ENCODE data around the gene MYZAP.

MYZAP gene

DNA sequence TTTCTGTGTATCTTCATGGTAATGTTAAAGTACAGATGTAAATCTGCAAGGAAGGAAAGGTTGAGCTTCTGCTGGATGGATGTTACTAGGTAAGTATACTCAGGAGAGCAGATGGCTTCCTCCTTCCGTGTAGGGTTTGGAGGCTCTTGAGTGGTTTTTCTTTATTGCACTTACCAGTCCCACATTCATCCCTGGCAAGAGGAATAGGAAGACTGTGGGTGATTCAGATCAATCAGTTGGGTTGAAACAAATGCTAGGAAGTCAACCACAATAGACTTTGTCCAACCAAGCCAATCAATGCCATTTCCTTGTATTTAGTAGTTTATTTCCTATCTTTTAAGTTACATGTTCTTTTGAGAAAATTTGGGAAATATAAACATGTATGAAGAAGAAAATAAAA is 26.6 kb downstream of the MYZAP start:
- in situ Hi-C loops (cut with MboI; ENCODE audit: low sequenced_read_pairs) = no loop called here

DNA sequence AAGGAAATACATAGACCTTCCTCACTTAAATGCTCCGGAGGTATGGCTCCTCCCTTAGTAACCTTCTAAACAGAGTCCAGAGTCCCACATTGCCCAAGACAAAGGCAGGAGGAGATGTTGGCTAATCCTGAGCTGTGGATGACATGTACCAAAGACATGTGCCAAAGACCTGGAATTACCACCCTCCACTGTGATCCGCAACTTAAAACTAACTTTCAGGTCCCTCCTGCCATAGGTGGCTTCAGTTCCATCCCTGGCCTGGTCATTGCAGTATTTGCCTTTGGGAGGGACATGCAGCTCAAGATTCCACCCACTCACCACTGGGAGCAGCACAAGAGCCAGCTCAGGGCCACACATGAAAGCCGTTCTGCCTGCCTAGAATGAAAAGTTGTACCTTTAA is 28.0 kb downstream of the MYZAP start:
- in situ Hi-C loops (cut with MboI; ENCODE audit: low sequenced_read_pairs) = no loop called here

- in situ Hi-C loops (cut with MboI; ENCODE audit: low sequenced_read_pairs) = no loop called here
Measured at GRCh38 chr15:57624730-57625129, 33.0 kb downstream of the MYZAP start.

- in situ Hi-C loops (cut with MboI; ENCODE audit: low sequenced_read_pairs) = no loop called here
Measured at GRCh38 chr15:57625703-57626448, 34.2 kb downstream of the MYZAP start.

DNA sequence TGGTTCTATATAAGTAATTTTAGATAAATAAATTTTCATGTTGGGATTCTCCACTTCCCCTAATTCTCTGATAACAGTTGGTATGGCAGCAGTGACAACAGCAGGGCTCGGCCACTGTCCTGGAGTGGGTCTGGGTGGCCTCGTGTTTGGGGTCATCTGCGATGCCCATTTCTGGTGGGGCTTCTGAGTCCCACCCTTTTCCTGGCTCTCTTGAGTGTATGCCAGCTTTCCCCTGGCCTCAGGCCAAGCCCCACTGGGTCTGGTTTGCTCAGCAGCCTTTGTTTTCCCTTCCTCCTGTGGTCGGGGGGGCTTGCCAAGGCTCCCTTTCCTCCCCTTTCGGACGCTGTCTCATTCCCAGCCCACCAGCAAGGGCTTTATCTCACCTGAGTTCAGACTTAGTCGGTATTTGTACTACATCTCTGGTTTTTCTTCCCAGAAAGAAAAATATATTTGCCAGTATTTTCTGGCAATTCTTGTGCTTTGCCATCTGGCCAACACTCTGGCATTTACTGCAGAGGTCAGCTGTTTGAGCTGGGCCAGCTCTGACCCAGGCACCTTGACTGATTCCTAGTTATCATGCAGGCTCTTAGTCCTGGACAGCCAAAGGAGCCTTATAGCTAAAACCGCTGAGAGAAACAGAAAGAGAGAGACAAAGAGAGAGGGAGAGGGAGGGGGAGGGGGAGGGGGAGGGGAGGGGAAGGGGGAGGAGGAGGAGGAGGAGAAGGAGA is 35.2 kb downstream of the MYZAP start:
- in situ Hi-C loops (cut with MboI; ENCODE audit: low sequenced_read_pairs) = no loop called here

- in situ Hi-C loops (cut with MboI; ENCODE audit: low sequenced_read_pairs) = no loop called here
Measured at GRCh38 chr15:57631386-57632110, 39.8 kb downstream of the MYZAP start.

GRCh38 chr15:57634290-57634689 is 42.6 kb downstream of the MYZAP start:
- in situ Hi-C loops (cut with MboI; ENCODE audit: low sequenced_read_pairs) = no loop called here

DNA sequence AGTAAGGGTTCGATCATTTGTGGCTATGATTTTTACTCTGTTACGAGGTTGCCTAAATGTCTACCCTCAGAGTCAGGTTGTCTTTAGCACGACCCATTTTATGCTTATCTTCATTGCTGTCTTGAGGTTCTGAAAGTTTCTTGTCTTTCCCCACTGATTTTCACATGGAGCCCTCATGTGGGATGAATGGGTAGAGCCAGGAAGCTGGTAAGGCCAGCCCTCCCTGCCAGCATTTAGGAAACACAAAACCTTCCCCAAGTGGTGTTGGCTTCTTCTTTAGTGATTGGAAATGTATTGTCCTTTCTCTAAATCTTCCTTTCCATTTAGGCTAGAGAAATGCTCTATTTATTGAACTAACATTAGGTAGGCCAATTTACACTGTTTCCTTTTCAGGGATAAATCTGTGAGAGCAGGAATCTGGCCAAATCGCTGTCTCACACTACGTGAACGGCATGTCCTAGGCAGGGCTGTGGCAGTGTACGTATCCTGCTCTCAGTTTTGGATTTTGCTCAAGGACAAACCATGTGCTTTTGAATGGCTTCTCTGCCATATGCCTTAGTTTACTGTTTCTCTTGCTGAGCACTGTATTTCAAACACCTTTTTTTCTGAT is 43.7 kb downstream of the MYZAP start:
- in situ Hi-C loops (cut with MboI; ENCODE audit: low sequenced_read_pairs) = no loop called here

DNA sequence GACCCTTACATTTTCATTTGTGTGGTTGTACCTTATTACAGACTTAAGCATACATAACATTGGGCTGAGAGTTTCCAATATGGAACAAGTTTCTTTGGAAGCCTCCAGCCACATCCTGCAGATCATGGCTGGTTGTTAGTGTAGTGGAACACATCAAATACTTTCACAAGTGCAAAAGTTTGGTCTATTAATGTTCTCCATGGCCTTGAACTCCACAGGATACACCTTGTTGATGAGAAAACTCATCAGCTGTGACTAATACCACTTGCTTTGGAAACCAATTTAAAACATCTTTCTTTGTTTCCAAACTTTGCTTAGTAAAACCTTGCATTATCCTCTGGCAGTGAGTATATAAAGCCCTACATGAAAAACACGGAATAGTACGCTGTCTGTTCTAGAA is 46.1 kb downstream of the MYZAP start:
- in situ Hi-C loops (cut with MboI; ENCODE audit: low sequenced_read_pairs) = no loop called here

DNA sequence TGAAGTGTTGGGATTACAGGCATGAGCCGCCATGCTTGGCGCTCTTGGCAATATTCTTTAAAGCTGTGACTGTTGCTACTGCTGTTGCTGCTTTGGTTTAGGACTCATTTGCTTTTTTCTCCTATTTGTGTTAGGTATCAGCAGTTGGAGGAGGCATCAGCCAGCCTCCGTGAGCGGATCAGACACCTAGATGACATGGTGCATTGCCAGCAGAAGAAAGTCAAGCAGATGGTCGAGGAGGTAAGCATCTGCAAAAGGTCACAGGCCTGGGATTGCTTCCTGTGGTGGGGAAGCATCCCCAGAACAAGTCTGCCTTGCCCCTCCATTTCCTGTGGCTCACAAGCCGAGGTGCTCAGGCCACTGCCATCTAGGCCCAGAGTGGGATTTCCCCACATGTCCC is 47.6 kb downstream of the MYZAP start:
- in situ Hi-C loops (cut with MboI; ENCODE audit: low sequenced_read_pairs) = no loop called here

- in situ Hi-C loops (cut with MboI; ENCODE audit: low sequenced_read_pairs) = no loop called here
Measured at GRCh38 chr15:57640930-57641682, 49.4 kb downstream of the MYZAP start.

DNA sequence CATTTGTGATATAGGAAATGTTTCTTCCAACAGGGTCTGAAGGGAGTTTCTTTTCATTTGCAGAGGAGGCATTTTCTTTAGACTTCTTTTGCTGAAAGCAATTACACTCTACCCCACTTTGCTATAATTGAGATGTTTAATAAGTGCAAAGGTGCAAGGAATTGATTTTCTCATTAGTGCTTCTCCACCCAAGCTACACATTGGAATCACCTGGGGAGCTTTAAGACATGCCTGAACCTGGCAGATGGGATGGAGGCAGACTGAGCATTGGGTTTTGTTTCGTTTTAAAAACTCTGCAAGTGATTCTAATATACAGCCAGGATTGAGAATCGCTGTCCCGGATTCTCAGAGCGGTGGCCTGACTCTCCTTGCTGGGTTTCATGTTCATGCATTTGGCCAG is 52.1 kb downstream of the MYZAP start:
- in situ Hi-C loops (cut with MboI; ENCODE audit: low sequenced_read_pairs) = no loop called here

- in situ Hi-C loops (cut with MboI; ENCODE audit: low sequenced_read_pairs) = no loop called here
Measured at GRCh38 chr15:57646087-57646486, 54.4 kb downstream of the MYZAP start.

DNA sequence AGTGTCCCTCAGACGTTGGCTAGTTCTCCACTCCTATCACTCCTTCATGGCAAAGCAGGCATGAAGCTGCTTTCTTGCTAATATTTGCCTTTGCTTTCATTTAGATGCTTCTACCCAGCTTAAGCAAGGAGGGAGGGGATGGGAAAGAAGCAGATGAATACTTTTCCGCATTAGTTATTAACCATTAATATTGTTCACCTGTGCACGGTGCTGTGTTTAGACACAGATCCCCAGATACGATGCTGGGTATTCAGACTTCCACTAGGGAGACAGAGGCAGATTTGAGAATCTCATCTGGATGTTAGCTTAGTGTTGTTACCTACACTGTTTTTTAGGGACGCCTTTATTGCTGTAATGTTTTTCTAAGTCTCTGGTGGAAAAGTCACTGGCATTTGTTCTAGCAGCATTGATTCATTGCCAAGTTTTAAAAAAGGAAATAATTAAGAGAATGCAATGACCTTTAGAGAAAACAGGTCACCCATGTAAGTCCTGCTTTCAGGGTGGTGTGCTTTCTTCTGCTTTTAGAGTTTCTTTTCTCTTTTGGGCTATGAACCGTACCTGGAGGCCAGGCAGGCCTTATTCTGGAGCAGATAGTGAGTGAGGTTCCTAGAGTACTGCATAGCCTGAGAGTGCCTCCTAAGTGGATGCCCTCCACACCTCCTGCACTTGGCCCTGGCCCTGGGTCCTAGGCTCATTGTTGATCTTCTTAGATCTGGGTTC is 55.5 kb downstream of the MYZAP start:
- in situ Hi-C loops (cut with MboI; ENCODE audit: low sequenced_read_pairs) = no loop called here

DNA sequence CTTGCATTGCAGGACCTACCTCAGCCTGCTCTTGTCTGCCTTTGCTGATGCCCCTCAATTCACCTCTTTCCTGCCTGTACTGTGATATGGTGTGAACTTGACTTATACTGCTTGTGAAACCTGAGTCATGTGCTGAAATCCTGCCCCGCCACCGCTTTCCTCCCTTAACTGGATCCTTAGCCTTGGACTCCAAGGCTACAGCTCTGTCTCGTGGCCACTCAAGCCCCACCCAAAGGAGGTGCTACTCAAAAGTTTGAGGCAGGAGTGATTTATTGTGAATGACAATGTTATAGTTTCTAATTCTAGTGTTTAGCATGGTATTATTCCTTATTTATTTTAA is 56.1 kb downstream of the MYZAP start:
- in situ Hi-C loops (cut with MboI; ENCODE audit: low sequenced_read_pairs) = no loop called here

- in situ Hi-C loops (cut with MboI; ENCODE audit: low sequenced_read_pairs) = no loop called here
Measured at GRCh38 chr15:57649138-57649537, 57.4 kb downstream of the MYZAP start.

DNA sequence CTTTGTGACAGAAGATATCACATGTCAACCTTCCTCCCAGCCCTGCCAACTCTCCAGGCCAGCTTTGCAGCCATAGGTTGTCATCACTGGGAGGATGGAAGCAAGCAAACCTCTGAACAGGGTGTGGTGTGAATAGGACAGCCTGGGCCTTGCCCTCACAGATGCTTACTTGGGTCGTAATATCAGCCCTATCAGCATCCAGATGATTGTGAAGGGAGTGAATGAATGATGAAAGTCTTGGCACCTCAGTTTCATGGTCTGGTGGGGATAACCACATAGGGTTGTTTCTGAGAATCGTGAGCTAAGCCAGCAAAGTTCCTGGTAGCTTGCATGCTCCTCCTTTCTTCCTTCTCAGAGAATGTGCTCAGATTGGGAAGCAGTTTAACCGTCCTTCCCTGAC is 59.7 kb downstream of the MYZAP start:
- in situ Hi-C loops (cut with MboI; ENCODE audit: low sequenced_read_pairs) = no loop called here

DNA sequence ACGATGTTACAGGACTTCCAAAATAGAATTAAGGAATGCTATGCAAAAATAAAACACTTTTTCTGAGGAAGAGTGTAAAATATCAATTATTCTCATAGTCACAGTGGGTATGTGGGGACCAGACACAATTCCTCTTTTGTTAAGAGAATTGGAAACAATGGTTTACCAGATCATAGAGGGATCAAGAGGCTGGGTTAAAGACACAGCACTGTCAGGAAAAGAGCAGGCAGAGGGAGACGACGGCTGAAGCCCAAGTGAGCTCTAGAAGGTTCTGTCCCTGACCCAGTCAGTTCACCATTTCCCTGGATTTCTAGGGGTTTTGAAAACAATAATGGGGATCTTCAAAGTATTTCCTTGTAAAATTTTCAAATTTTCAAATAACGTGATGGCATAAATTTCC is 60.8 kb downstream of the MYZAP start:
- in situ Hi-C loops (cut with MboI; ENCODE audit: low sequenced_read_pairs) = no loop called here

GRCh38 chr15:57654153-57654852 is 62.6 kb downstream of the MYZAP start:
- in situ Hi-C loops (cut with MboI; ENCODE audit: low sequenced_read_pairs) = no loop called here

- in situ Hi-C loops (cut with MboI; ENCODE audit: low sequenced_read_pairs) = no loop called here
Measured at GRCh38 chr15:57655053-57655452, 63.3 kb downstream of the MYZAP start.

All from hTERT RPE-1 (cell line).